ENCODE measurements around the gene MGAT5B. TPM values are rescaled to one million over a fixed set of nuclear protein-coding genes. Genes with fewer than 3 reads are reported as not detected.

Gene MGAT5B
- total and polyA plus RNA-seq, 2 donors (not counting 1 experiment from before 2014, with no cell fraction given), result 0.15 to 37.8 TPM

GRCh38 chr17:76886395-76886794 lies 18.2 kb downstream of the MGAT5B start:
- WGBS (ENCODE audit: insufficient coverage), result 82% methylated on average over 4 of the region's 5 CpGs
- no peak overlapping the region for H3K4me3 ChIP-seq (ENCODE audit: control extremely low read depth in 1 of 5, extremely low read depth in 1 of 5, insufficient read depth in 1 of 5, low read depth in 2 of 5, low read length in 4 of 5)
- H3K4me2 ChIP-seq (replicated peaks; ENCODE audit: low read depth, low read length, poor library complexity, severe bottlenecking), result no peak overlapping the region
- Mint-ChIP-seq H3K9me3 (ENCODE audit: insufficient read depth) (no peaks in the 10 kb centered on the region), H3K4me3 (no peak overlapping the region), H3K4me1 (no peaks in the 10 kb centered on the region), H3K27ac (no peak overlapping the region), H3K27me3 (peaks cover 6% of the 10 kb centered on the region)
- ChIA-PET CTCF (no interaction called here), POLR2A (no interaction called here)
- no peaks in the 10 kb centered on the region for H3K27me3 ChIP-seq (replicated peaks in 1 of 4; ENCODE audit: control extremely low read depth in 1 of 4, control insufficient read depth in 3 of 4, insufficient read depth in 4 of 4, low read length in 3 of 4)
- no peak overlapping the region for H2AFZ ChIP-seq (ENCODE audit: insufficient read depth, low read depth, low read length, poor library complexity, severe bottlenecking)
- no peaks in the 10 kb centered on the region for H4K20me1 ChIP-seq (ENCODE audit: control insufficient read depth, insufficient read depth, low read length, poor library complexity, severe bottlenecking)
- H3K9ac ChIP-seq (ENCODE audit: low read length), result no peak overlapping the region
- H3K36me3 ChIP-seq (replicated peaks in 1 of 2; ENCODE audit: control extremely low read depth in 1 of 2, control insufficient read depth in 1 of 2, extremely low read depth in 1 of 2, insufficient read depth in 2 of 2, low read length in 1 of 2), result no peaks in the 10 kb centered on the region
- H3K79me2 ChIP-seq (ENCODE audit: control insufficient read depth, insufficient read depth, low read length), result no peaks in the 10 kb centered on the region
- H3K27ac ChIP-seq (ENCODE audit: low read length in 2 of 2), result no peak overlapping the region
- intact Hi-C loops (cut with micrococcal nuclease), result no loop called here
- TF ChIP-seq CTCF (IDR thresholded peaks at IDR 0.05) (no peak), EZH2 (IDR thresholded peaks at IDR 0.05; ENCODE audit: borderline replicate concordance, insufficient read depth, low read depth, low read length, poor library complexity, severe bottlenecking) (no peak)
- H3K4me1 ChIP-seq (ENCODE audit: control insufficient read depth in 2 of 2, insufficient read depth in 2 of 2, low read length in 2 of 2), result no peaks in the 10 kb centered on the region
- no peaks in the 10 kb centered on the region for H3K9me3 ChIP-seq (ENCODE audit: control extremely low read depth in 1 of 3, control insufficient read depth in 2 of 3, insufficient read depth in 1 of 3, low read length in 2 of 3)
- no peak for ATAC-seq (ENCODE audit: low read depth)
- no peak for DNase-seq

GRCh38 chr17:76887802-76888201 lies 19.6 kb downstream of the MGAT5B start:
- no peak overlapping the region for H3K9ac ChIP-seq (ENCODE audit: low read length)
- H3K27me3 ChIP-seq (replicated peaks in 1 of 4; ENCODE audit: control extremely low read depth in 1 of 4, control insufficient read depth in 3 of 4, insufficient read depth in 4 of 4, low read length in 3 of 4), result no peaks in the 10 kb centered on the region
- DNase-seq (no peak), ATAC-seq (ENCODE audit: low read depth) (no peak)
- H3K79me2 ChIP-seq (ENCODE audit: control insufficient read depth, insufficient read depth, low read length), result no peaks in the 10 kb centered on the region
- ChIA-PET CTCF (no interaction called here), POLR2A (no interaction called here)
- H3K4me3 Mint-ChIP-seq, result no peak overlapping the region
- intact Hi-C loops (cut with micrococcal nuclease), result no loop called here
- H3K27me3 Mint-ChIP-seq, result peaks cover 6% of the 10 kb centered on the region
- H3K27ac ChIP-seq (ENCODE audit: low read length in 2 of 2), result no peak overlapping the region
- H3K4me1 Mint-ChIP-seq, result no peaks in the 10 kb centered on the region
- no peak overlapping the region for H2AFZ ChIP-seq (ENCODE audit: insufficient read depth, low read depth, low read length, poor library complexity, severe bottlenecking)
- H3K9me3 ChIP-seq (ENCODE audit: control extremely low read depth in 1 of 3, control insufficient read depth in 2 of 3, insufficient read depth in 1 of 3, low read length in 2 of 3), result peaks cover 0 to 4% (median 0%) of the 10 kb centered on the region in 3 donors
- H3K4me1 ChIP-seq (ENCODE audit: control insufficient read depth in 2 of 2, insufficient read depth in 2 of 2, low read length in 2 of 2), result no peaks in the 10 kb centered on the region
- H3K4me2 ChIP-seq (replicated peaks; ENCODE audit: low read depth, low read length, poor library complexity, severe bottlenecking), result no peak overlapping the region
- H3K4me3 ChIP-seq (ENCODE audit: control extremely low read depth in 1 of 5, extremely low read depth in 1 of 5, insufficient read depth in 1 of 5, low read depth in 2 of 5, low read length in 4 of 5), result no peak overlapping the region
- 87% methylated on average over 4 of the region's 6 CpGs for WGBS (ENCODE audit: insufficient coverage)
- no peaks in the 10 kb centered on the region for H3K36me3 ChIP-seq (replicated peaks in 1 of 2; ENCODE audit: control extremely low read depth in 1 of 2, control insufficient read depth in 1 of 2, extremely low read depth in 1 of 2, insufficient read depth in 2 of 2, low read length in 1 of 2)
- no peaks in the 10 kb centered on the region for H4K20me1 ChIP-seq (ENCODE audit: control insufficient read depth, insufficient read depth, low read length, poor library complexity, severe bottlenecking)
- no peak for TF ChIP-seq CTCF (IDR thresholded peaks at IDR 0.05)
- no peak for TF ChIP-seq EZH2 (IDR thresholded peaks at IDR 0.05; ENCODE audit: borderline replicate concordance, insufficient read depth, low read depth, low read length, poor library complexity, severe bottlenecking)
- no peak overlapping the region for H3K27ac Mint-ChIP-seq
- H3K9me3 Mint-ChIP-seq (ENCODE audit: insufficient read depth), result no peaks in the 10 kb centered on the region

Measured in B cell (primary cell).